Panc1 (cell line): ENCODE results near the gene MYRFL. TPM values are rescaled to one million over a fixed set of nuclear protein-coding genes. Genes with fewer than 3 reads are reported as not detected.

Experiments
- ATAC-seq: fragments of 200-7000 bp; cut with Tn5 transposase; 2 replicates; pipeline ENCODE4 v1.9.1; 2020; ENCODE audit warnings: mild to moderate bottlenecking, moderate library complexity
- BruUV-seq: library from RNA; stranded (reverse); fragments of 400-500 nt; replicated peaks from 2 replicates; lab custom pipeline; 2021; lab: Mats Ljungman, UMichigan
- CTCF ChIA-PET: fragments of 300-600 bp; sonication (Branson Sonifier 250); formaldehyde crosslinking; loops from one replicate; lab custom pipeline; 2022; ENCODE audit warnings: antibody characterized with exemption; lab: Charles Lee
- POLR2A ChIA-PET: fragments of 300-600 bp; sonication (Branson Sonifier 250); formaldehyde crosslinking; loops from one replicate; lab custom pipeline; 2022; ENCODE audit warnings: antibody characterized with exemption; lab: Charles Lee
- DNase-seq: peaks from one replicate; pipeline ENCODE4 v3.0.0-alpha.2; 2010; ENCODE audit warnings: low read depth, low spot score
- H3K27ac ChIP-seq: 2 replicates; pipeline ENCODE4 v1.5.1; 2011; ENCODE audit warnings: mild to moderate bottlenecking, low read length, inconsistent platforms
- H3K27me3 ChIP-seq: fragments of 200-500 bp; sonication (Bioruptor generic); 2 replicates; pipeline ENCODE4 v1.6.0; 2014; ENCODE audit warnings: low read length, inconsistent platforms; ENCODE audit not compliant: control insufficient read depth, insufficient read depth
- H3K36me3 ChIP-seq: fragments of 200-500 bp; sonication (Bioruptor generic); 2 replicates; pipeline ENCODE4 v1.5.1; 2014; ENCODE audit warnings: inconsistent platforms, mild to moderate bottlenecking, low read length, moderate library complexity; ENCODE audit not compliant: control insufficient read depth, insufficient read depth
- H3K4me1 ChIP-seq: 2 replicates; pipeline ENCODE4 v1.5.1; 2011; ENCODE audit warnings: inconsistent platforms, mild to moderate bottlenecking, low read length, moderate library complexity; ENCODE audit not compliant: control insufficient read depth, insufficient read depth
- H3K4me3 ChIP-seq, 2 experiments: 2 replicates each; pipeline ENCODE4 v1.5.1; 2011 to 2012; ENCODE audit warnings: low read depth in 2 of 2, low read length in 2 of 2, mild to moderate bottlenecking in 2 of 2, inconsistent platforms in 1 of 2, moderate library complexity in 1 of 2
- H3K9me3 ChIP-seq: fragments of 200-500 bp; sonication (Bioruptor generic); 2 replicates; pipeline ENCODE4 v1.5.1; 2014; ENCODE audit warnings: low read depth, mild to moderate bottlenecking, inconsistent platforms, low read length, moderate library complexity; ENCODE audit not compliant: control insufficient read depth, insufficient read depth
- CTCF ChIP-seq: fragments of 450-650 bp; IDR thresholded peaks from 2 replicates; pipeline ENCODE4 v1.5.1; 2017; ENCODE audit warnings: mild to moderate bottlenecking
- POLR2AphosphoS5 ChIP-seq: IDR thresholded peaks from 2 replicates; pipeline ENCODE4 v1.6.1; 2012; ENCODE audit warnings: mild to moderate bottlenecking, low read depth, low read length, moderate library complexity
- REST ChIP-seq, 2 experiments: IDR thresholded peaks; 2 replicates each; pipeline ENCODE4 v1.6.1; 2011 to 2012; ENCODE audit warnings: low read depth in 2 of 2, control low read depth in 1 of 2, low read length in 1 of 2, mild to moderate bottlenecking in 1 of 2, moderate library complexity in 1 of 2; ENCODE audit not compliant: insufficient read depth in 1 of 2
- SIN3A ChIP-seq: IDR thresholded peaks from 2 replicates; pipeline ENCODE4 v1.6.1; 2012; ENCODE audit warnings: low read depth, mild to moderate bottlenecking, low read length, moderate library complexity, borderline replicate concordance; ENCODE audit not compliant: insufficient read depth
- TCF7L2 ChIP-seq: IDR thresholded peaks from 2 replicates; pipeline ENCODE4 v1.6.1; 2011; ENCODE audit warnings: mild to moderate bottlenecking, low read depth, low read length, inconsistent platforms
- in situ Hi-C: cut with HindIII; loops from 2 replicates; pipeline ENCODE4 v1.10.0; 2016; ENCODE audit warnings: low sequenced_read_pairs, low pct_unique_long_range_greater_than_20kb
- intact Hi-C: fragments of 100-400 bp; cut with micrococcal nuclease; formaldehyde crosslinking; loops from one replicate; pipeline ENCODE4 v1.10.0; 2022; ENCODE audit not compliant: unreplicated experiment
- total RNA-seq: library from RNA; stranded (reverse); gene quantifications from one replicate; pipeline ENCODE4 v1.2.1, GENCODE V29; 2021; ENCODE audit not compliant: unreplicated experiment

MYRFL gene
- total RNA-seq, 1 experiment from 2014 or later = not detected

- intact Hi-C loops = no loop called here
- ChIA-PET CTCF (no interaction called here), POLR2A (no interaction called here)
- BruUV-seq = no TSS peak
- Histone ChIP-seq H3K27ac (no peak overlapping the region), H3K4me1 (no peaks in the 10 kb centered on the region), H3K9me3 (no peaks in the 10 kb centered on the region), H3K4me3 (no peak overlapping the region), H3K27me3 (no peaks in the 10 kb centered on the region; the same call in 1 of the 2 replicates), H3K36me3 (no peaks in the 10 kb centered on the region)
- TF ChIP-seq CTCF = no peak
- TF ChIP-seq POLR2AphosphoS5 = no peak
- no peak for TF ChIP-seq REST (IDR thresholded peaks at IDR 0.05; ENCODE audit: insufficient read depth in 1 of 2, low read depth in 2 of 2, low read length in 1 of 2)
- no peak for TF ChIP-seq SIN3A
- no peak for TF ChIP-seq TCF7L2
- in situ Hi-C loops = no loop called here
- ATAC-seq = no peak
- DNase-seq = no peak
Observed at GRCh38 chr12:69978020-69978419, 153.0 kb downstream of the MYRFL start.

- Histone ChIP-seq H3K9me3 (no peaks in the 10 kb centered on the region), H3K27me3 (no peaks in the 10 kb centered on the region), H3K4me1 (no peaks in the 10 kb centered on the region), H3K27ac (no peak overlapping the region), H3K4me3 (no peak overlapping the region), H3K36me3 (no peaks in the 10 kb centered on the region)
- no TSS peak for BruUV-seq
- ChIA-PET POLR2A (no interaction called here), CTCF (no interaction called here)
- in situ Hi-C loops = no loop called here
- DNase-seq (no peak), ATAC-seq (no peak)
- intact Hi-C loops = no loop called here
- TF ChIP-seq REST (IDR thresholded peaks at IDR 0.05; ENCODE audit: insufficient read depth in 1 of 2, low read depth in 2 of 2, low read length in 1 of 2) (no peak), POLR2AphosphoS5 (no peak), CTCF (no peak), TCF7L2 (no peak), SIN3A (no peak)
Observed at GRCh38 chr12:69981881-69982475, 157.0 kb downstream of the MYRFL start.
